GM04504 (cell line): ENCODE results near the gene HBZ.
"Not testable (repeated sequence)": the region's sequence is repeated elsewhere in the genome, so short reads cannot be mapped to it uniquely, and the experiment has no call there.

Experiments used
- DNase-seq: peaks from one replicate; pipeline ENCODE4 v3.0.0-alpha.2; 2012; ENCODE audit warnings: low read depth

Gene HBZ

GRCh38 chr16:164827-165538, 12.5 kb downstream of the HBZ start:
- DNase-seq: no peak

- no peak for DNase-seq
Measured at GRCh38 chr16:165539-166374, 13.3 kb downstream of the HBZ start, which contains the start of gene HBM. Gene HBM, plus strand, starts transcription at chr16:165978. Its CDS starts 20 bp downstream, at chr16:165998.

DNA sequence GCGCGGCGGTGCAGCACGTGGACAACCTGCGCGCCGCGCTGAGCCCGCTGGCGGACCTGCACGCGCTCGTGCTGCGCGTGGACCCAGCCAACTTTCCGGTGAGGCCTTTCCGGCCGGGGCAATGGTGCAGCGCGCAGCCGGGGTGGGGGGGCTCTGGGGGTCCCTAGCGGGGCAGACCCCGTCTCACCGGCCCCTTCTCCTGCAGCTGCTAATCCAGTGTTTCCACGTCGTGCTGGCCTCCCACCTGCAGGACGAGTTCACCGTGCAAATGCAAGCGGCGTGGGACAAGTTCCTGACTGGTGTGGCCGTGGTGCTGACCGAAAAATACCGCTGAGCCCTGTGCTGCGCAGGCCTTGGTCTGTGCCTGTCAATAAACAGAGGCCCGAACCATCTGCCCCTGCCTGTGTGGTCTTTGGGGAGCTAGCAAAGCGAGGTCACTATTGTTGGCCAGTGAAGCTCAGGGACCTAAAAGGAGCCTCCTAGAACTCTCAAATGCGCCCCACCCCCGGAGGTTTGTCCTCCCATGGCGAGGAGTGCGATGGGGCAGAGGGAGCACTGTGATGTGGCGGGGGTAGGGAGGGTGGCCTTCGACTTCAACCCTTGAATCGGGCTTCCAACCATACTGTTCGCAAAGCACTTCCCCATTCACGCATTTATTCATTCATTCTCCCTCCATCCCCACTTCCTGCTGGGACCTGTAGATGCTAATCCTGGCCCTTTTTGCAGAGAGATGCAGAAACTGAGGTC, 14.1 kb downstream of the HBZ start:
- no peak for DNase-seq

- no peak for DNase-seq
Measured at GRCh38 chr16:167122-167690, 14.8 kb downstream of the HBZ start.

GRCh38 chr16:168424-168823, 16.0 kb downstream of the HBZ start:
- DNase-seq: no peak

GRCh38 chr16:169014-169413, 16.6 kb downstream of the HBZ start:
- no peak for DNase-seq

DNA sequence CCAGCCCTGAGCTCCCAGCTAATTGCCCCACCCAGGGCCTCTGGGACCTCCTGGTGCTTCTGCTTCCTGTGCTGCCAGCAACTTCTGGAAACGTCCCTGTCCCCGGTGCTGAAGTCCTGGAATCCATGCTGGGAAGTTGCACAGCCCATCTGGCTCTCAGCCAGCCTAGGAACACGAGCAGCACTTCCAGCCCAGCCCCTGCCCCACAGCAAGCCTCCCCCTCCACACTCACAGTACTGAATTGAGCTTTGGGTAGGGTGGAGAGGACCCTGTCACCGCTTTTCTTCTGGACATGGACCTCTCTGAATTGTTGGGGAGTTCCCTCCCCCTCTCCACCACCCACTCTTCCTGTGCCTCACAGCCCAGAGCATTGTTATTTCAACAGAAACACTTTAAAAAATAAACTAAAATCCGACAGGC, 17.7 kb downstream of the HBZ start:
- DNase-seq: not testable (repeated sequence)

DNA sequence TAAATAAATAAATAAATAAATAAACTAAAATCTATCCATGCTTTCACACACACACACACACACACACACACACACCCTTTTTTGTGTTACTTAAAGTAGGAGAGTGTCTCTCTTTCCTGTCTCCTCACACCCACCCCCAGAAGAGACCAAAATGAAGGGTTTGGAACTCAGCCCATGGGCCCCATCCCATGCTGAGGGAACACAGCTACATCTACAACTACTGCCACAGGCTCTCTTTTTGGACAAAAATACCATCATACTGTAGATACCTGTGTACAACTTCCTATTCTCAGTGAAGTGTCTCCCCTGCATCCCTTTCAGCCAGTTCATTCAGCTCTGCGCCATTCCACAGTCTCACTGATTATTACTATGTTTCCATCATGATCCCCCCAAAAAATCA, 18.3 kb downstream of the HBZ start:
- DNase-seq: no peak

GRCh38 chr16:172374-172941, 20.0 kb downstream of the HBZ start, which contains the start of gene HBA2:
Gene HBA2, plus strand, starts transcription at chr16:172876. Its CDS starts 37 bp downstream, at chr16:172913.
- DNase-seq: not testable (repeated sequence)

- DNase-seq: not testable (repeated sequence)
Measured at GRCh38 chr16:173211-173854, 20.9 kb downstream of the HBZ start.

DNA sequence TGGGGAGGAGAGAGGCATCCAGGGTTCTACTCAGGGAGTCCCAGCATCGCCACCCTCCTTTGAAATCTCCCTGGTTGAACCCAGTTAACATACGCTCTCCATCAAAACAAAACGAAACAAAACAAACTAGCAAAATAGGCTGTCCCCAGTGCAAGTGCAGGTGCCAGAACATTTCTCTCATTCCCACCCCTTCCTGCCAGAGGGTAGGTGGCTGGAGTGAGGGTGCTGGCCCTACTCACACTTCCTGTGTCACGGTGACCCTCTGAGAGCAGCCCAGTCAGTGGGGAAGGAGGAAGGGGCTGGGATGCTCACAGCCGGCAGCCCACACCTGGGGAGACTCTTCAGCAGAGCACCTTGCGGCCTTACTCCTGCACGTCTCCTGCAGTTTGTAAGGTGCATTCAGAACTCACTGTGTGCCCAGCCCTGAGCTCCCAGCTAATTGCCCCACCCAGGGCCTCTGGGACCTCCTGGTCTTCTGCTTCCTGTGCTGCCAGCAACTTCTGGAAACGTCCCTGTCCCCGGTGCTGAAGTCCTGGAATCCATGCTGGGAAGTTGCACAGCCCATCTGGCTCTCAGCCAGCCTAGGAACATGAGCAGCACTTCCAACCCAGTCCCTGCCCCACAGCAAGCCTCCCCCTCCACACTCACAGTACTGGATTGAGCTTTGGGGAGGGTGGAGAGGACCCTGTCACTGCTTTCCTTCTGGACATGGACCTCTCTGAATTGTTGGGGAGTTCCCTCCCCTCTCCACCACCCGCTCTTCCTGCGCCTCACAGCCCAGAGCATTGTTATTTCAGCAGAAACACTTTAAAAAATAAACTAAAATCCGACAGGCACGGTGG, 21.7 kb downstream of the HBZ start:
- not testable (repeated sequence) for DNase-seq

DNA sequence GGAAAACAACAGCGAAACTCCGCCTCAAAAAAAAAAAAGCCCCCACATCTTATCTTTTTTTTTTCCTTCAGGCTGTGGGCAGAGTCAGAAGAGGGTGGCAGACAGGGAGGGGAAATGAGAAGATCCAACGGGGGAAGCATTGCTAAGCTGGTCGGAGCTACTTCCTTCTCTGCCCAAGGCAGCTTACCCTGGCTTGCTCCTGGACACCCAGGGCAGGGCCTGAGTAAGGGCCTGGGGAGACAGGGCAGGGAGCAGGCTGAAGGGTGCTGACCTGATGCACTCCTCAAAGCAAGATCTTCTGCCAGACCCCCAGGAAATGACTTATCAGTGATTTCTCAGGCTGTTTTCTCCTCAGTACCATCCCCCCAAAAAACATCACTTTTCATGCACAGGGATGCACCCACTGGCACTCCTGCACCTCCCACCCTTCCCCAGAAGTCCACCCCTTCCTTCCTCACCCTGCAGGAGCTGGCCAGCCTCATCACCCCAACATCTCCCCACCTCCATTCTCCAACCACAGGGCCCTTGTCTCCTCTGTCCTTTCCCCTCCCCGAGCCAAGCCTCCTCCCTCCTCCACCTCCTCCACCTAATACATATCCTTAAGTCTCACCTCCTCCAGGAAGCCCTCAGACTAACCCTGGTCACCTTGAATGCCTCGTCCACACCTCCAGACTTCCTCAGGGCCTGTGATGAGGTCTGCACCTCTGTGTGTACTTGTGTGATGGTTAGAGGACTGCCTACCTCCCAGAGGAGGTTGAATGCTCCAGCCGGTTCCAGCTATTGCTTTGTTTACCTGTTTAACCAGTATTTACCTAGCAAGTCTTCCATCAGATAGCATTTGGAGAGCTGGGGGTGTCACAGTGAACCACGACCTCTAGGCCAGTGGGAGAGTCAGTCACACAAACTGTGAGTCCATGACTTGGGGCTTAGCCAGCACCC, 22.8 kb downstream of the HBZ start:
- DNase-seq: no peak

GRCh38 chr16:176006-176405, 23.6 kb downstream of the HBZ start:
- DNase-seq: not testable (repeated sequence)

- not testable (repeated sequence) for DNase-seq
Measured at GRCh38 chr16:176477-177382, 24.3 kb downstream of the HBZ start, which contains the start of gene HBA1. Gene HBA1, plus strand, starts transcription at chr16:176680. Its CDS starts 37 bp downstream, at chr16:176717.

DNA sequence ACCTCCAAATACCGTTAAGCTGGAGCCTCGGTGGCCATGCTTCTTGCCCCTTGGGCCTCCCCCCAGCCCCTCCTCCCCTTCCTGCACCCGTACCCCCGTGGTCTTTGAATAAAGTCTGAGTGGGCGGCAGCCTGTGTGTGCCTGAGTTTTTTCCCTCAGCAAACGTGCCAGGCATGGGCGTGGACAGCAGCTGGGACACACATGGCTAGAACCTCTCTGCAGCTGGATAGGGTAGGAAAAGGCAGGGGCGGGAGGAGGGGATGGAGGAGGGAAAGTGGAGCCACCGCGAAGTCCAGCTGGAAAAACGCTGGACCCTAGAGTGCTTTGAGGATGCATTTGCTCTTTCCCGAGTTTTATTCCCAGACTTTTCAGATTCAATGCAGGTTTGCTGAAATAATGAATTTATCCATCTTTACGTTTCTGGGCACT, 25.0 kb downstream of the HBZ start:
- DNase-seq: no peak

DNA sequence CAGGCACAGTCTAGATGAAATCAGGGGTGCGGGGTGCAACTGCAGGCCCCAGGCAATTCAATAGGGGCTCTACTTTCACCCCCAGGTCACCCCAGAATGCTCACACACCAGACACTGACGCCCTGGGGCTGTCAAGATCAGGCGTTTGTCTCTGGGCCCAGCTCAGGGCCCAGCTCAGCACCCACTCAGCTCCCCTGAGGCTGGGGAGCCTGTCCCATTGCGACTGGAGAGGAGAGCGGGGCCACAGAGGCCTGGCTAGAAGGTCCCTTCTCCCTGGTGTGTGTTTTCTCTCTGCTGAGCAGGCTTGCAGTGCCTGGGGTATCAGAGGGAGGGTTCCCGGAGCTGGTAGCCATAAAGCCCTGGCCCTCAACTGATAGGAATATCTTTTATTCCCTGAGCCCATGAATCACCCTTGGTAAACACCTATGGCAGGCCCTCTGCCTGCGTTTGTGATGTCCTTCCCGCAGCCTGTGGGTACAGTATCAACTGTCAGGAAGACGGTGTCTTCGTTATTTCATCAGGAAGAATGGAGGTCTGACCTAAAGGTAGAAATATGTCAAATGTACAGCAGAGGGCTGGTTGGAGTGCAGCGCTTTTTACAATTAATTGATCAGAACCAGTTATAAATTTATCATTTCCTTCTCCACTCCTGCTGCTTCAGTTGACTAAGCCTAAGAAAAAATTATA, 25.7 kb downstream of the HBZ start:
- no peak for DNase-seq

GRCh38 chr16:178668-179015, 26.2 kb downstream of the HBZ start:
- DNase-seq: no peak
